ENCODE data around the gene HSPG2. TPM values are rescaled to one million over a fixed set of nuclear protein-coding genes. Genes with fewer than 3 reads are reported as not detected.

HSPG2 gene
- total and polyA plus RNA-seq, 2 of the 13 experiments (the other 11 are each of a cell fraction or from before 2014, with no cell fraction given), result 9.1 to 13.1 TPM

GRCh38 chr1:21935393-21935804 is 1.7 kb downstream of the HSPG2 start (continued):
- TF ChIP-seq ZNF687 (CRISPR knock-in tag; IDR thresholded peaks at IDR 0.05) (peak; percentile 50), SSRP1 (CRISPR knock-in tag; IDR thresholded peaks at IDR 0.05) (0 out of 2 replicates have a peak, but pooled peaks have one; percentile 38), FOSL2 (CRISPR knock-in tag; IDR thresholded peaks at IDR 0.05) (0 out of 2 replicates have a peak, but pooled peaks have one; percentile 7), ZFX (CRISPR knock-in tag; IDR thresholded peaks at IDR 0.05; ENCODE audit: low read depth) (0 out of 2 replicates have a peak, but pooled peaks have one; percentile 10), ZNF512B (CRISPR knock-in tag; IDR thresholded peaks at IDR 0.05; ENCODE audit: borderline replicate concordance) (0 out of 2 replicates have a peak, but pooled peaks have one; percentile 51), BCL6 (CRISPR knock-in tag; IDR thresholded peaks at IDR 0.05) (peak; percentile 20; the same call in 1 of the 2 replicates), POGK (CRISPR knock-in tag; conservative IDR thresholded peaks at IDR 0.05) (0 out of 2 replicates have a peak, but pooled peaks have one; percentile 26), SAP130 (CRISPR knock-in tag; IDR thresholded peaks at IDR 0.05; ENCODE audit: low read depth) (peak; percentile 37; the same call in 1 of the 2 replicates), MYC (CRISPR knock-in tag; IDR thresholded peaks at IDR 0.05; ENCODE audit: borderline replicate concordance) (no peak), SKI (IDR thresholded peaks at IDR 0.05; ENCODE audit: partially characterized antibody) (peak; percentile 74)
